ENCODE results near the gene PROX1.

- TF ChIP-seq YY1 (IDR thresholded peaks at IDR 0.05; ENCODE audit: low read depth): no peak
- TF ChIP-seq CREB1 (IDR thresholded peaks at IDR 0.05; ENCODE audit: low read depth): no peak
- no peak for TF ChIP-seq EGR1 (IDR thresholded peaks at IDR 0.05)
- TF ChIP-seq, protein P1, sequence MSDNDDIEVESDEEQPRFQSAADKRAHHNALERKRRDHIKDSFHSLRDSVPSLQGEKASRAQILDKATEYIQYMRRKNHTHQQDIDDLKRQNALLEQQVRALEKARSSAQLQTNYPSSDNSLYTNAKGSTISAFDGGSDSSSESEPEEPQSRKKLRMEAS (IDR thresholded peaks at IDR 0.05): no peak
- TF ChIP-seq CEBPB (IDR thresholded peaks at IDR 0.05): no peak
- TF ChIP-seq NFIC (IDR thresholded peaks at IDR 0.05): no peak
- TF ChIP-seq EP300 (IDR thresholded peaks at IDR 0.05; ENCODE audit: borderline replicate concordance): no peak
- no peak for TF ChIP-seq USF1 (IDR thresholded peaks at IDR 0.05)
- no peak for TF ChIP-seq TCF12 (IDR thresholded peaks at IDR 0.05; ENCODE audit: low read depth)
These were observed 15.6 kb upstream of the PROX1 start for GRCh38 chr1:213972141-213972540.
